ENCODE results near the gene LOXL3.

- no peak for TF ChIP-seq POLR2A (IDR thresholded peaks at IDR 0.05)
- TF ChIP-seq CTCF (IDR thresholded peaks at IDR 0.05), result no peak
These were observed 12.5 kb upstream of the LOXL3 start for GRCh38 chr2:74566076-74566753.
